SH-SY5Y (cell line): ENCODE results near the gene TBX21.

ENCODE experiments used
- GATA2 ChIP-seq: IDR thresholded peaks from 2 replicates; pipeline ENCODE4 v1.6.1; 2011; ENCODE audit warnings: mild to moderate bottlenecking, low read depth, low read length
- GATA3 ChIP-seq: IDR thresholded peaks from 2 replicates; pipeline ENCODE4 v1.6.1; 2011; ENCODE audit warnings: low read depth, mild to moderate bottlenecking, low read length, moderate library complexity

DNA sequence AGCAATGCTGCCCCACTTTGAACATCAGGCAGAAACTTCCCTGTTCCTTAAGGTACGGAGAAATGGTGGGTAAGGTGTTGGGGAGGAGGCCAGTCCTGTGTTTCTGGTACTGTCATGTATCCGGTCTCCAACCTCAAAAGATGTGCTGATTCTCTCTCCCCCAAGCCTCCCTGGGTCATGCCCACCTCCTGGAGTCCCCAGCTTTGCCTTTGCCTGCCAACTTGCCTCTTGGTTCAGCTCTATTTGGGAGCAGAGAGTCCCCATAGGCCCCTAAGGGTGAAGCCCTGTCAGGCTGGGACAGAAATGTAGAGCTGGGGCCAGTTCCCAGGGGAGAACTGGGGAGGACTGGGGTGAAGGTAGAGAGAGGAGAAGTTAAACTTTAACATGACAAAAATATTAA is 1.6 kb upstream of the TBX21 start:
- TF ChIP-seq GATA3 (no peak), GATA2 (no peak)
